ENCODE measurements around the gene MUC16.

The MUC16 gene

DNA sequence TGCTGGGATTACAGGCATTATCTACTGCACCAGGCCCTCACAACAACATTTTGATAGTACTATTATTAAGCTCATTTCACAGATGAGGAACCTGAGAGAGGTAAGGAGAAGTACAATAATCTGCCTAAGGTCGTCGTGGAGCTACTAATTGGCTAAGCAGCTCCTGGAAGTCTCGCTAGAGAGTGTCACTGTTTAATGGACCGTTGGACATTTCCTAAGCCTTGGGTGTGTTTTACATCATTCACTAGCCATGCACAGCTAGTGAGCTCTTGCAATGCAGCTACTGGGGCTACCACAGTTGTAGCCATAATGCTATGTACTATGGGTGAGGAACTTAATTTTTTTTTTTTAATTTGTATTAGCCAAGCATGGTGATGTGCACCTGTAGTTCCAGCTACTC lies 42.7 kb upstream of the MUC16 start:
- no peak for DNase-seq (ENCODE audit: low read depth)
- no peak overlapping the region for H3K4me3 ChIP-seq (ENCODE audit: low read length)
- TF ChIP-seq CTCF (conservative IDR thresholded peaks at IDR 0.05; ENCODE audit: low read depth, low read length), result no peak

DNA sequence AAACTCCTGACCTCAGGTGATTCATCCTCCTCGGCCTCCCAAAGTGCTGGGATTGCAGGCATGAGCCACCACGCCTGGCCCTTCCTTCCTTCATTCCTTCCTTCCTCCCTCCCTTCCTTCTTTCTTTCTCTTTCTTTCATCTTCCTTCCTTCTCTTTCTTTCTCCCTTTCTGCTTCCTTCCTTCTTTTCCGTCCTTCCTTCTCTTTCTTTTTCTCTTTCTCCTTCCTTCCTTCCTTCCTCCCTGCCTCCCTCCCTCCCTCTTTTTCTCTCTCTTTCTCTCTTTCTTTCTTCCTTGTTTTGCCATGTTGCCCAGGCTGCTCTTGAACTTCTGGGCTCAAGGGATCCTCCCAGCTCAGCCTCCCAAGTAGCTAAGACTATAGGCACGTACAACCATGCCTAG lies 36.5 kb upstream of the MUC16 start:
- no peak for DNase-seq (ENCODE audit: low read depth)
- no peak for TF ChIP-seq CTCF (conservative IDR thresholded peaks at IDR 0.05; ENCODE audit: low read depth, low read length)
- no peak overlapping the region for H3K4me3 ChIP-seq (ENCODE audit: low read length)

DNA sequence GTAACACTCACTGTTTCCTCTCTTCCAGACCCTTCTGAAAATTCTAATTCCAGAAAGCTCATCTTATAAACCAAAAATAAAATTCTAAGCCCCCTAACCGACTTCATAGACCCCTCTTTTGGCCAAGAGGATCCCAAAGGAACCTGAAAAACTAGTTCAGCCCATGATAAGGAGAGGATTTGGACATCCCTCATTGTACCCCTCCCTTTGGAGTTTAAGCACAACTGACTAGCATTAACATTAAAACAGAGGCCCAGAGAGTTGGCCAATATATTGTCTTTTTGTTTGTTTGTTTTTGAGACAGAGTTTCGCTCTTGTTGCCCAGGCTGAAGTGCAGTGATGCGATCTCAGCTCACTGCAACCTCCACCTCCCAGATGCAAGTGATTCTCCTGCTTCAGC lies 34.2 kb upstream of the MUC16 start:
- no peak overlapping the region for H3K4me3 ChIP-seq (ENCODE audit: low read length)
- DNase-seq (ENCODE audit: low read depth), result no peak
- TF ChIP-seq CTCF (conservative IDR thresholded peaks at IDR 0.05; ENCODE audit: low read depth, low read length), result no peak

DNA sequence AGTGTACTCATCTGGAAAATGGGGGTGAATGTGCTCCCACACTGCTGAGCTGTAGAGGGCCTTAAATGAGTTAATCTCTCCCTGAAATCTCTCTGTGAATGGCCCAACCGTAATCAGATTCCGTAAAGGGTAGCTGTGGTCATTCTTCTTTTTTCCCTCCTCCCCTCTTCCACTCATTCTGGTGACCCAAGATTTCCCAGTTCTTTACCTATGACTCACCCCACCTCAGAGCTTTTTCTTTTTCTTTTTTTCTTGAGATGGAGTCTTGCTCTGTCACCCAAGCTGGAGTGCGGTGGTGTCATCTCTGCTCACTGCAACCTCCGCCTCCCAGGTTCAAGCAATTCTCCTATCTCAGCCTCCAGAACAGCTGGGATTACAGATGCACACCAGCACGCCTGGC lies 33.3 kb upstream of the MUC16 start:
- TF ChIP-seq CTCF (conservative IDR thresholded peaks at IDR 0.05; ENCODE audit: low read depth, low read length), result no peak
- no peak overlapping the region for H3K4me3 ChIP-seq (ENCODE audit: low read length)
- DNase-seq (ENCODE audit: low read depth), result no peak

DNA sequence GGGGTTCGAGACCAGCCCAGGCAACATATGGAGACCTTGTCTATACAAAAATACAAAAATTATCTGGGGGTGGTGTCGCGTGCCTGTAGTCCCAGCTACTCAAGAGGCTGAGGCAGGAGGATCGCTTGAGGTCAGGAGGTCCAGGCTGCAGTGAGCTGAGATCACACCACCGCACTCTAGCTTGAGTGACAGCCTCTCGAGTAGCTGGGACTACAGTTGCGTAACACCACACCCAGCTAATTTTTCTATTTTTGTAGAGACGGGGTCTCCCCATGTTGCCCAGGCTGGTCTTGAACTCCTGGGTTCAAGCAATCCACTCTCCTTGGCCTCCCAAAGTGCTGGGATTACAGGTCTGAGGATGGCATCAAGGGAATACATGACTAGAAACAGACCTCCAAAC lies 30.8 kb upstream of the MUC16 start:
- DNase-seq (ENCODE audit: low read depth), result no peak
- no peak for TF ChIP-seq CTCF (conservative IDR thresholded peaks at IDR 0.05; ENCODE audit: low read depth, low read length)
- no peak overlapping the region for H3K4me3 ChIP-seq (ENCODE audit: low read length)

- no peak overlapping the region for H3K4me3 ChIP-seq (ENCODE audit: low read length)
- TF ChIP-seq CTCF (conservative IDR thresholded peaks at IDR 0.05; ENCODE audit: low read depth, low read length), result no peak
These were observed 29.9 kb upstream of the MUC16 start for GRCh38 chr19:9040131-9040530.

DNA sequence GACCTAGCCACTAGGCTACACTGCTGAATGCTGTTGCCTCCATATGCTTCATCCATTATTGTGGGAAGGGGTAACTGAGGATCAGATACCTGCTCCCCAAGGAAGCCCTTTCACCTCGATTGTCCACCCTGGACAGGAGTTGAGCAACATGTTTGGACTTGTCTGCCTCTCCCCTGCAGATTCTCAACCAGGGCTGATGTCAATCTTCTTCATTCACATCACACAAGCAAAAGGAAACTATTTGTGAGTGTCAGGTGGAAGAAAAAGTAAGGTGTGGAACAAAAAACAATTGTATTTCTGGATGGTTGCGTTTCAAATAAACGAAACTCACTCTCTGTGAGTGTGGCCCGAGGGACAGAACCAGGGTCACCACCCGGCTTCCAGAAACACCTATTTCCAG lies 29.5 kb upstream of the MUC16 start:
- no peak for DNase-seq (ENCODE audit: low read depth)
- TF ChIP-seq CTCF (conservative IDR thresholded peaks at IDR 0.05; ENCODE audit: low read depth, low read length), result no peak
- H3K4me3 ChIP-seq (ENCODE audit: low read length), result no peak overlapping the region

More at GRCh38 chr19:9040131-9040530, 29.9 kb upstream of the MUC16 start:
- no peak for DNase-seq (ENCODE audit: low read depth)

Measured in retinal pigment epithelial cell (primary cell).